Activated naive CD4-positive, alpha-beta T cell (primary cell): Measurements from ENCODE around the gene THAP7.
"Not testable (repeated sequence)": the region's sequence is repeated elsewhere in the genome, so short reads cannot be mapped to it uniquely, and the experiment has no call there.

Source experiments
- DNase-seq, 4 experiments: peaks; one replicate each; lab custom pipeline; 2025; lab: John Stamatoyannopoulos, UW

THAP7 gene

GRCh38 chr22:20978419-20978818 lies 23.5 kb downstream of the THAP7 start:
- no peak for DNase-seq

DNA sequence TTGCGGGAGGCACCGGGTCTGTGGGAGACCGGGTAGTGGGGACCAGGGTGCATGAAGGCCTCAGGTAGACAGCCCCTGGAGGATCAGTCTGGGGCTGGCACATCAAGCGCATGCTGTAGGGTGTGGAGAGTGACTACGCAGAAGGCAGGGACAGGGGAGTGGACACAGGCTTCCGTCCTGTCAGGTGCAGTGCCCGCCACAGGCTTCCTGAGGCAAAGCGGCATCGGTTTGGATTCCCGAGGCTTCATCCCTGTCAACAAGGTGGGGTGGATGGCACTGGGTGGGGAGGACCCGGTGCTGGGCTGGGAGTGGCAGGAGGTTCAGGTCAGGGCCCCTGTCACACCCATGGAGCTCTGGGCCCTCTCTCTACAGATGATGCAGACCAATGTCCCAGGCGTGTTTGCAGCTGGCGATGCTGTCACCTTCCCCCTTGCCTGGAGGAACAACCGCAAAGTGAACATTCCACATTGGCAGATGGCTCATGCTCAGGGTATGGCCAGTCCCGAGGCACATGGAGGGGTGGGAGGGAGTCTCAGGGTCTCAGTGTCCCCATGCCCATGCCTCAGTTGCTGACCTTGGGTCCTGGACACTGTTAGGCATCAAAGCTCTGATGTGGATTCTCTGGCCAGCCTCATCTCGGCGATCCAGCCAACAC lies 24.3 kb downstream of the THAP7 start:
- no peak for DNase-seq

GRCh38 chr22:20977019-20977418 lies 24.9 kb downstream of the THAP7 start:
- no peak for DNase-seq

DNA sequence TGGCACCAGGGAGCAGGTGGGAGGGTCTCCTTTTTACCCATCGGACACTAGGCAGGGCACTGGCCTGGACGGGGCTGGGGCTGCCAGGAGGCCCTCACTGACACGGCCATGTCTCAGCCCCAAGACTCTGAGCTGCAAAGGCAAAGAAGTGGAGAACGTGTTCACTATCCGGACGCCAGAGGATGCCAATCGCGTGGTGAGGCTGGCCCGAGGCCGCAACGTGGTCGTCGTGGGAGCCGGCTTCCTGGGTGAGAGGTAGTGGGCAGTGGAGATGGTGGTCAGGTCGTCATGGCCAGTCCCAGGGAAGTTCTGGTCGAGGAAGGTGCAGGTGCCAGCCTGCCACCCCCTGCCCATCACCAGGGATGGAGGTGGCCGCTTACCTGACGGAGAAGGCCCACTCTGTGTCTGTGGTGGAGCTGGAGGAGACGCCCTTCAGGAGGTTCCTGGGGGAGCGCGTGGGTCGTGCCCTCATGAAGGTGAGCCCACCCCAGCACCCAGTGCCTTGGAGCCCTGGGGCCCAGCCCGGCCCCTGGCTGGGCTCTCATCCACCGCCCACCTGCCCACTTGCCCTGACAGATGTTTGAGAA lies 25.5 kb downstream of the THAP7 start:
- no peak for DNase-seq

DNA sequence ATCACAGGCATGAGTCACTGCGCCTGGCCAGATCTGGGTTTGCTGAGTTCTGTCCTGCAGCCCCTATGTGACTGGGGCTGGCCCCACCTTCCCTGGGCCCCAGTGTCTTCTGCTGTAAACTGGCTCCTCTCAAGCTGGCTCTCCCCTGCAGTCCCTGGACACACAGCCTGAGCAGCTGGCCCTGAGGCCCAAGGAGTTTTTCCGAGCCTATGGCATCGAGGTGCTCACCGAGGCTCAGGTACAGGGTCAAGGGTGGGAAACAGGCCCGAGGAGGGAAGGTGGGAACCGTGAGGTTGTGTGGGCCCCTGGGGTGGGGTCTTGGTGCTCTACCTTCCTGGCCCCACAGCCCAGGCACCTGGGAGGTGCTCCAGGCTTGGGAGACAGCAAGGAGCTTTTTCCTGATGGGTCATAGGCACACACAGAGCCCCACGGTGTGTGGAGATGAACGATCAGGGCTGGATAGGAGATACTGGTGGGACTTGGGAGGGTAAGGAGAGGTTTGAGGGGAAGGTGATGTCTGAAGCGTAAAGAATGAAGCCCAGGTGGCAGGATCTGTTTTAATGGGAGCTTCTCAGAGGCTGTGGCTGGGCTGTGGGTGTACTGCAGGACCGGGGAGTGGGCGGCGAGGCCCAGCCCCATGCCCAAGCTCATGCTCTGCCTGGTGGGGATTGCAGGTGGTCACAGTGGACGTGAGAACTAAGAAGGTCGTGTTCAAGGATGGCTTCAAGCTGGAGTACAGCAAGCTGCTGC lies 26.2 kb downstream of the THAP7 start:
- no peak for DNase-seq

DNA sequence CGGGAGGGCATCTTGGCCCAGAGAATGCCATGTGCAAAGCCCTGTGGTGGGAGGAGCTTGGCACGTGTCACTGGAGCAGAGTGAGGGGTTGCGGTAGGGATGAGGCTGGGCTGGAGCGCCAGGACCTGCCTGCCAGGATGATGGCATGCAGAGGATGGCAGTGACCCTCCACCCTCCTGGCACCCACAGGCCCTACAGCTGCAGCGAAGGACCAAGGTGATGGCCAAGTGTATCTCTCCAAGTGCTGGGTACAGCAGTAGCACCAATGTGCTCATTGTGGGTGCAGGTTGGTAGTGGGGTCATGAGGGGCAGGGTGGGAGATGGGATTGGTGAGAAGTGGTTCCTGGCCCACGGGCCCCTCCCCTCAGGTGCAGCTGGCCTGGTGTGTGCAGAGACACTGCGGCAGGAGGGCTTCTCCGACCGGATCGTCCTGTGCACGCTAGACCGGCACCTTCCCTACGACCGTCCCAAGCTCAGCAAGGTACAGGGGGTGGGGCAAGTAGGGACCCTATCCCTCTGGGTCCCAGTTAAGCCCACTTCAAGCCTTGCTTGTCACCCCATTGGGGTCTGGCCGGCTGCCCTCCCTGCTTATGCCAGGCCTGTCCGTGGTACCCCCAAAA lies 27.5 kb downstream of the THAP7 start:
- no peak for DNase-seq

DNA sequence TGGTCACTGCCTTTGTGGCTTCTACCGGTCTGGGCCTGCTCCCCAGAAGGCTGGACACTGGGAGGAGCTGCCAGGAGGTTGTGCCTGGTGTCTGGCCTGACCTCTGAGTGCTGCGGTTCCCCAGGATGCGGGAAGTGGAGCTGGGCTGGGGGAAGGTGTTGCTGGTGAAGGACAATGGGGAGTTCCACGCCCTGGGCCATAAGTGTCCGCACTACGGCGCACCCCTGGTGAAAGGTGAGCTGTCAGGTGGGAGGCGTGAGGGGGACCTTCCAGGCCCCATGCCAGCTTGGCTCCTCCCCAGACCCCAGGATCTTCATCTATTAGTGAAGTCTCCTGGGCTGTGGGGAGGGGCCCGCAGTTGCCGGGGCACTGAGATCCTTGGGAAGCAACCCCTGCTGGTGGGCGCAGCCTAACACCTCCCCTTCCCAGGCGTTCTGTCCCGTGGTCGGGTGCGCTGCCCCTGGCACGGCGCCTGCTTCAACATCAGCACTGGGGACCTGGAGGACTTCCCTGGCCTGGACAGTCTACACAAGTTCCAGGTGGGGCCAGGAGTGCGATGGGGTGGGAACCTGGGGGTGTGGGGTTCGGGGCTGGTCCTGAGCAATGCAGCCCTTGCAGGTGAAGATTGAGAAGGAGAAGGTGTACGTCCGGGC lies 28.2 kb downstream of the THAP7 start:
- no peak for DNase-seq

- no peak for DNase-seq
Observed at GRCh38 chr22:20972933-20973577, 28.9 kb downstream of the THAP7 start.

DNA sequence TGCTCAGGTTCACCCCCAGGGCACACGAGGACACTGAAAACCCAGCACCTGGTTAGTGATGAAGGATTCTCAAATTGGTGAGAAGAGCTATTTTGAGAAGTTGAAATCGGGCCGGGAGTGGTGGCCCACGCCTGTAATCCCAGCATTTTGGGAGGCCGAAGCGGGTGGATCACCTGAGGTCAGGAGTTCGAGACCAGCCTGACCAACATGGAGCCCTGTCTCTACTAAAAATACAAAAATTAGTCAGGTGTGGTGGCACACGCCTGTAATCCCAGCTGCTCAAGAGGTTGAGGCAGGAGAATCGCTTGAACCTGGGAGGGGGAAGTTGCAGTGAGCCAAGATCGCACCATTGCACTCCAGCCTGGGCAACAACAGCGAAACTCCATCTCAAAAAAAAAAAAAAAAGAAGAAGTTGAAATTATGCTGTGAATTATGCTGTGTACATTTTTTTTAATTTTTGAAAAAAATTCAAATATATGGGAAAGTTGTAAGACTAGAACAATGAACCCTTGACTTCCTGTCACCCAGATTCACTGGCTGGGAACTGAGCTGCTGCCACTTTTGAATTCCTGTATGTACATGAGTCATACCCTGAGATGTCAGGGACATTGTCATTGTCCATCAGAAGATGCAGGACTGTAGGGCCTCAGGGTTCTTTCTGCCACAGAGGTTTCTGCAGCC lies 29.8 kb downstream of the THAP7 start:
- DNase-seq: not testable (repeated sequence)

DNA sequence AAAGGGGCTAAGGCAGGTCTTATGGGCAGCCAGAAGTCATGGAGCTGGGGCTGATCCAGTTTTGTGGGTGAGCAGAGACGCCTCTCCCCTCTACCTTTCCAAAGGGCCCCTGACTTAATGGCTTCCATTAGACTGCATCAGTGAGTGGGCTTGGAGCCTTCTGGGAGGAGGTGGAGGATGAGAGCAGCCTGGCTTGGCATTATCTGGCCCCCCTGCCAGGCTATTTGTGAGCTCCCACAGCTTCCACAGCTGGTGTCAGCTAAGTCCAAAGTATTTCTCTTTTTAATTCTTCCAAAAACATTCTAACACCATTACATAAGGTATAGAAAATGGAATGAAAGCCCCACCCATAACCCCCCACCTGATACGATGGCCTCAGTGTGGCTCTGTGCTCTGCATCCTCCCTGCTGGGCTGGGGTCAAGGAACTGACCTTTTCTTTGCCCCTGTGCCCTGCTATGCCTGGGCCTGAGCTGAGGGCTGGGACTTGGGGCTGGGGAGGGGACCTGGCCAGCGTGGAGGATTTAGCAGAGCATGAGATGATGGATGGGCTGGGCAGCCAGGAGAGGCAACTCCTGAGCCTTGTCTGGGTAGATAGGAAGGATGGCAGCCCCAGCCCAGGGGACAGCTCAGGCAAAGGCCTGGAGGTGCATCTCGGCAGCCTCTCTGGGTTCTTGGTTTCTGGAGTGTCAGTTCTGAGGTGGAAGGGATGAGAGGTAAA lies 30.8 kb downstream of the THAP7 start:
- no peak for DNase-seq

DNA sequence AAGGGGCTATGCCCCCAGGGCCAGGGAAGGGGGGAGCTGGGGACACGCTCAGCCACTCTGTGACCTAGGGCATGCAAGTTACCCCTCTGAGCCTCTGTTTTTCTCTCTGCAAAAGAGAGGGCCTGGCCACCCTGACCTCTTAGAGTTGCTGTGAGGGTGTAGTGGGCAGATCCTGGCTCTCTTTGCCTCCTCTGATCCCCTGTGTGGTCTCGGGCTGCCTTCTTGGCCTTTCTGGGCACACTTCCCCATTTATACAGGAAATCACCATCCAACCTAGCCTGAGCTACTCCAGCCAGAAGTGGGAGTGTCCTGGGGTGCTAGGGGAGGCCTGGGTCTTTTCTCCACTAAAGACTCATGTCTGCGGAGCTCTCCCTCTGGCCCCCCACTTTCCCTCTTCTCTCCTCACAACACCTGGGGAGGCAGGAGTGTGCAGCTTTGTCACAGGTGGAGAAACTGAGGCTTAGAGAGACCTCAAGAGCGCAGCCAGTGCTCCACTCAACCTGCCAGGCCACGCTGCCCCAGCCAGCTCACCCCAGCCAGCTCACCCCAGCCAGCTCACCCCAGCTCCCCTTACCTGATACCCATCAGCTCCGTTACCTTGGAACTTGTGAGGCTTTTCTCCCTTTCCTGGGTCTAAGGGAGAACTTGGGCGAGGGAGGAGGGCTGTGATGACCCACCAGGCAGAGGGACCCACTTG lies 33.5 kb downstream of the THAP7 start:
- DNase-seq: no peak

GRCh38 chr22:20967697-20968211 lies 34.2 kb downstream of the THAP7 start:
- DNase-seq: no peak

DNA sequence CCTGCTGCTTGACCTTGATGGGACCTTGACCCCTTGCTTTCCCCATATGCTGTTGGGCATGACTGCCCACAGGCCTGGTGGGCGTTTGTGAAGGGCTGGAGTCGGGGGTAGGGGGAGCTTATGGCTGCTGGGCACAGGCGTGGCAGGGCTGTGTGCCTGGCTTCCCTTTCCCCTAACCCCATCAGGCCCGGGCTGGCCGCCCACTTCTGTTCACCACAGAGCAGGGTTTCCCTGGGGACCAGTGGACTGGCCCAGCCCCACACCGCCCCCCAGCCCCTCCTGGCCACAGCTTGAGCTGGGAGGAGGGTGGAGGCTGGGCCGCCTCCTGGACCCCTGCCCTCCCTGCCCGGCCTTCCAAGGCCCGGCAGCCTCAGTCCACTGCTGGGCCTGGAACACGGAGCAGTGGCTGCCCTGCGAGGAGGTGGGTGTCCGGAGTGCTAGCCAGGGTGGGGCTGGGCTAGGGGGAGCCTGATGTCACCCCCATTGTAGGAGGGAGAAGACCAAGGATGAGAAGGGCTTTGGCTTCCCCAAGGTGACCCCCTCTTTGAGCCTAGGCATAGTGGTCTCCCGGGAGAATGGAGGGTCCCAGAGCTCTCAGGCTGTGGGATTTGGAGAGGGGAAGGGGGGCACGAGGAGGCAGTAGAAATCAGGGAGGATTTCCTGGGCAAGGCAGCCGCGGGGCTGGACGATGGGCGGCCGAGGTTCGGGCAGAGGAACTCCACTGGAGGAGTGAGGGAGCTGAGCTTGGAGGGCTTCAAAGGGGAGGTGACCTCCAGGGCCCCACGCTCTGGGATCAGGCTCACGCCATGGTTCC lies 34.8 kb downstream of the THAP7 start, which contains the start of gene AIFM3:
Gene AIFM3 (plus strand): TSS at position 373 of the 814 bp plus-strand sequence. CDS start 690 bp downstream, outside the sequence.
- DNase-seq: no peak

DNA sequence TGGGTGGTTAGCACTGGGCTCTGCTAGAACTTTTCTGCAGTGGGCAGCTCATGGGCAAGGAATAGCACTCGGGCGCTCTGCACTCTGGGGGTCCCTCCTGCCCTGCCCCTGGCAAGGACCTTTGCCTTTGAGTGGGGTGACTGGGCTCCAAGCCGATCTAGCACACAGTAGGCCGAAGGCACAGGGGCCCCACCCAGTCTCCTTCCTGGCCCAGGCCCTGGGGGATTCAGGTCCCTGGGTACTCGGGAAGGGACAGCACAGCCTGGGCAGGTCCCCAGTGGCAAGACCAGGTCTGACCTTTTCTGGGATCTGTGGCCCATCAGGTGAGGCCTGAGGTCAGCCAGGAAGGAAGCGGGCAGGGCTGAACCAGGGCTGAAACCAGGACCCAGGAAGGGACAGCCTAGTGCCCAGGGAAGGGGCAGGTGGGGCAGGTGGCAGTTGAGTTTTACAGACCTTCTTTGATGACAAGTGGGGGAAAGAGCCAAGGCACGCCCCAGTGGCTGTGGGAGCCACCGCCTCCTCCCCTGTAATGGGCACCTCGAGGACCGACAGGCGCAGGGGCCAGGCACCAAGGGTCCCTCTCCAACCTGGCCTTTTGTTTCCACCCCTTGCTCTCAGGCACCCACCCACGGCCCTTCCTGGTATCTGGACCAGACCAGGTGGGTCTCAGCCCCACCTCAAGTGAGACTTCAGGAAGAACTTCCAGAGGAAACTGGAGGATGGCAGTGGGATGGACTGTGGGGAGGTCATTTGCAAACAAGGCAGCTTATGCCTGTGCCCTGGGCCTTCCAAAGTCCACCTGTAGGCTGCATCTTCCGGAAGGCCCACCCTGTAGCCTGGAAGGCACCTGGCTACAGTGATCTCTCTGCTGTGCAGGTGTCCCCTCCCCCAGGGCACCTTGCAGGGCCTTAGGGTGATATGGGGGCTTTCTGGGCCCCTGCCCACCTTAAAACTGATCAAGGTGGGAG lies 35.7 kb downstream of the THAP7 start:
- no peak for DNase-seq

- no peak for DNase-seq
Observed at GRCh38 chr22:20965104-20965887, 36.6 kb downstream of the THAP7 start.

DNA sequence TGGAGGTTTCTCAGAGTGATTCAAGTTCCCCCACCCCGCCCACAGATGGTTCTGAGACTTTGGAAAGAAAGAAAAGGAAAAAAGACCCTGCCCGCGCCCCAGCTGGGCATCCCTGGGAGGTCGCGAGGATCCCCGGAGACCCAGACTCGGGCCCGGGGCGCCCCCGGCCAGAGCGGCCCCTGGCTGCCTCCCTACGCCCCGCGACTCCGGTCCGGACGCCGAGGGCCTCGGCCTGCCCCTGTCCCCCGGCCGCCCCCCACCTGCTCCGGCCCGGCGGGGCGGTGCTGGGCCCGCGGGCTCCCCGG lies 37.2 kb downstream of the THAP7 start:
- DNase-seq: no peak
